ENCODE measurements around the gene FEZF1. TPM values are rescaled to one million over a fixed set of nuclear protein-coding genes. Genes with fewer than 3 reads are reported as not detected.

The FEZF1 gene
- total RNA-seq, 3 donors from 2014 or later (not counting 1 experiment from before 2014, with no cell fraction given): not detected

- Mint-ChIP-seq H3K4me3 (no peak overlapping the region), H3K36me3 (peaks cover 8% of the 10 kb centered on the region), H3K4me1 (peaks cover 0 to 5% of the 10 kb centered on the region in 2 donors), H3K27me3 (ENCODE audit: low read depth in 2 of 2) (peaks cover 56% of the 10 kb centered on the region in 2 donors), H3K9me3 (peaks cover 2 to 9% of the 10 kb centered on the region in 2 donors), H3K27ac (no peak overlapping the region)
- TF ChIP-seq CTCF (IDR thresholded peaks at IDR 0.05): no peak
- peaks cover 3% of the 10 kb centered on the region for H3K4me1 ChIP-seq (ENCODE audit: control insufficient read depth, insufficient read depth, low read length)
- H3K36me3 ChIP-seq (ENCODE audit: control insufficient read depth, insufficient read depth, low read length): no peaks in the 10 kb centered on the region
- ATAC-seq: no peak
- no peak overlapping the region for H3K4me3 ChIP-seq (ENCODE audit: low read length)
- peaks cover 51% of the 10 kb centered on the region for H3K27me3 ChIP-seq (ENCODE audit: control insufficient read depth, insufficient read depth, low read length)
- intact Hi-C loops (cut with micrococcal nuclease): no loop called here
- no peak overlapping the region for H3K27ac ChIP-seq (ENCODE audit: low read length)
- peaks cover 6% of the 10 kb centered on the region for H3K9me3 ChIP-seq (ENCODE audit: control insufficient read depth, insufficient read depth, low read length)
- no peak for DNase-seq
- whole genome bisulfite sequencing (ENCODE audit: insufficient coverage): 5% methylated on average over 61 of the region's 61 CpGs
These were observed 5.8 kb upstream of the FEZF1 start for GRCh38 chr7:122310119-122311021.

GRCh38 chr7:122309421-122309820 lies 4.9 kb upstream of the FEZF1 start:
- 8% methylated on average over 3 of the region's 3 CpGs for WGBS (ENCODE audit: insufficient coverage)
- no peak overlapping the region for H3K4me3 Mint-ChIP-seq
- H3K27me3 ChIP-seq (ENCODE audit: control insufficient read depth, insufficient read depth, low read length): peaks cover 52% of the 10 kb centered on the region
- DNase-seq (no peak), ATAC-seq (no peak)
- peaks cover 55 to 56% of the 10 kb centered on the region in 2 donors for H3K27me3 Mint-ChIP-seq (ENCODE audit: low read depth in 2 of 2)
- H3K9me3 ChIP-seq (ENCODE audit: control insufficient read depth, insufficient read depth, low read length): peaks cover 6% of the 10 kb centered on the region
- no peaks in the 10 kb centered on the region for H3K36me3 ChIP-seq (ENCODE audit: control insufficient read depth, insufficient read depth, low read length)
- TF ChIP-seq CTCF (IDR thresholded peaks at IDR 0.05): no peak
- no peak overlapping the region for H3K27ac ChIP-seq (ENCODE audit: low read length)
- intact Hi-C loops (cut with micrococcal nuclease): no loop called here
- peaks cover 2 to 3% of the 10 kb centered on the region in 2 donors for H3K9me3 Mint-ChIP-seq
- H3K36me3 Mint-ChIP-seq: peaks cover 5% of the 10 kb centered on the region
- no peak overlapping the region for H3K27ac Mint-ChIP-seq
- no peak overlapping the region for H3K4me3 ChIP-seq (ENCODE audit: low read length)
- H3K4me1 ChIP-seq (ENCODE audit: control insufficient read depth, insufficient read depth, low read length): peaks cover 3% of the 10 kb centered on the region
- H3K4me1 Mint-ChIP-seq: peaks cover 0 to 5% of the 10 kb centered on the region in 2 donors

DNA sequence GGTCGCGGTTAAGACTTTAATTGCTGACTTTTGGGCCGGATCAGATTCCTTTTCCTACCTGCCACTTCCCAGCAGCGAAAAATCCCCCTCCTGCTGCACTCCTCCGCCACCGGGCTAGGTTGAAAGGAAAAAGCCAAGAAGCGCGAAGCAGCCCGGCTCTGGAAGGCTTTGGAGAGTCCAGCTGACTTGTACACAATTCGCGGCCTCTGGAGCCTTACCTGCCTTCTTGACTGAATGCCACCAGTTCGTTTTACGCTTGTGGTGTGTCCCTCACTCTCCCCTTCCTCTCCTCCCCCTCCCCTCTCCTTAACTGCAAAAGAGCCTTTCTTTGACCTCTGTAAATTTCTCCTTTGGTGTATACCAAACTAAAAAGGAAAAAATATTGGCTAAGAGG lies 2.7 kb upstream of the FEZF1 start:
- ATAC-seq (no peak), DNase-seq (no peak)
- H3K4me3 ChIP-seq (ENCODE audit: low read length): no peak overlapping the region
- H3K27ac ChIP-seq (ENCODE audit: low read length): no peak overlapping the region
- intact Hi-C loops (cut with micrococcal nuclease): no loop called here
- TF ChIP-seq CTCF (IDR thresholded peaks at IDR 0.05): no peak
- peaks cover 65 to 66% of the 10 kb centered on the region in 2 donors for H3K27me3 Mint-ChIP-seq (ENCODE audit: low read depth in 2 of 2)
- no peak overlapping the region for H3K27ac Mint-ChIP-seq
- H3K4me1 Mint-ChIP-seq: peaks cover 0 to 5% of the 10 kb centered on the region in 2 donors
- H3K4me1 ChIP-seq (ENCODE audit: control insufficient read depth, insufficient read depth, low read length): peaks cover 3% of the 10 kb centered on the region
- H3K9me3 ChIP-seq (ENCODE audit: control insufficient read depth, insufficient read depth, low read length): peaks cover 6% of the 10 kb centered on the region
- H3K4me3 Mint-ChIP-seq: no peak overlapping the region
- H3K36me3 Mint-ChIP-seq: peaks cover 10% of the 10 kb centered on the region
- peaks cover 51% of the 10 kb centered on the region for H3K27me3 ChIP-seq (ENCODE audit: control insufficient read depth, insufficient read depth, low read length)
- WGBS (ENCODE audit: insufficient coverage): 12% methylated on average over 13 of the region's 13 CpGs
- no peaks in the 10 kb centered on the region for H3K36me3 ChIP-seq (ENCODE audit: control insufficient read depth, insufficient read depth, low read length)
- peaks cover 0 to 4% of the 10 kb centered on the region in 2 donors for H3K9me3 Mint-ChIP-seq
